Memory B cell (primary cell): ENCODE results near the gene CERK.

Source experiments
- ATAC-seq: fragments of 150-1000 bp; cut with Tn5 transposase; 2 replicates; pipeline ENCODE4 v1.10.0; 2021; ENCODE audit warnings: low read depth, mild to moderate bottlenecking, moderate library complexity
- DNase-seq, 2 donors: peaks; one replicate each; pipeline ENCODE4 v3.0.0; 2022; ENCODE audit warnings: low spot score in 2 of 2
- H3K27ac Mint-ChIP-seq: one replicate; pipeline ENCODE4 v1.8.0; 2022; ENCODE audit warnings: mild to moderate bottlenecking, moderate library complexity, mixed read lengths
- H3K27me3 Mint-ChIP-seq: one replicate; pipeline ENCODE4 v1.8.0; 2022; ENCODE audit warnings: mixed read lengths
- H3K36me3 Mint-ChIP-seq: one replicate; pipeline ENCODE4 v1.8.0; 2022; ENCODE audit warnings: mild to moderate bottlenecking, mixed read lengths
- H3K4me1 Mint-ChIP-seq: one replicate; pipeline ENCODE4 v1.8.0; 2022; ENCODE audit warnings: mixed read lengths
- H3K4me3 Mint-ChIP-seq: one replicate; pipeline ENCODE4 v1.8.0; 2022; ENCODE audit warnings: mild to moderate bottlenecking, moderate library complexity, mixed read lengths
- H3K9me3 Mint-ChIP-seq: one replicate; pipeline ENCODE4 v1.8.0; 2022; ENCODE audit warnings: mixed read lengths

CERK gene

GRCh38 chr22:46726066-46726985, 11.7 kb downstream of the CERK start:
- Mint-ChIP-seq H3K4me1 (peaks cover 7% of the 10 kb centered on the region), H3K4me3 (no peak overlapping the region), H3K27me3 (no peaks in the 10 kb centered on the region), H3K36me3 (peaks cover 8% of the 10 kb centered on the region), H3K27ac (no peak overlapping the region), H3K9me3 (no peaks in the 10 kb centered on the region)
- ATAC-seq = no peak
- no peak for DNase-seq

GRCh38 chr22:46725096-46725495, 13.0 kb downstream of the CERK start:
- ATAC-seq = no peak
- peaks cover 7% of the 10 kb centered on the region for H3K4me1 Mint-ChIP-seq
- peaks cover 7% of the 10 kb centered on the region for H3K36me3 Mint-ChIP-seq

GRCh38 chr22:46723882-46724281, 14.2 kb downstream of the CERK start:
- Mint-ChIP-seq H3K4me1 (peaks cover 7% of the 10 kb centered on the region), H3K4me3 (no peak overlapping the region), H3K9me3 (no peaks in the 10 kb centered on the region), H3K36me3 (peaks cover 13% of the 10 kb centered on the region), H3K27me3 (no peaks in the 10 kb centered on the region), H3K27ac (no peak overlapping the region)
- no peak for ATAC-seq
- DNase-seq = no peak

More at GRCh38 chr22:46725096-46725495, 13.0 kb downstream of the CERK start:
- Mint-ChIP-seq H3K27me3 (no peaks in the 10 kb centered on the region), H3K4me3 (no peak overlapping the region), H3K27ac (no peak overlapping the region), H3K9me3 (no peaks in the 10 kb centered on the region)
- no peak for DNase-seq

GRCh38 chr22:46721501-46722085, 16.5 kb downstream of the CERK start:
- Mint-ChIP-seq H3K27ac (no peak overlapping the region), H3K27me3 (no peaks in the 10 kb centered on the region), H3K9me3 (no peaks in the 10 kb centered on the region), H3K4me1 (no peaks in the 10 kb centered on the region), H3K36me3 (peaks cover 16% of the 10 kb centered on the region), H3K4me3 (no peak overlapping the region)
- no peak for ATAC-seq
- no peak for DNase-seq

- H3K27me3 Mint-ChIP-seq = no peaks in the 10 kb centered on the region
These were observed 18.1 kb downstream of the CERK start for GRCh38 chr22:46719921-46720320.

GRCh38 chr22:46714550-46714949, 23.5 kb downstream of the CERK start:
- no peaks in the 10 kb centered on the region for H3K4me1 Mint-ChIP-seq
- H3K4me3 Mint-ChIP-seq = no peak overlapping the region
- H3K36me3 Mint-ChIP-seq = peaks cover 25% of the 10 kb centered on the region
- DNase-seq = no peak
- no peak overlapping the region for H3K27ac Mint-ChIP-seq
- no peak for ATAC-seq
- H3K27me3 Mint-ChIP-seq = no peaks in the 10 kb centered on the region
- no peaks in the 10 kb centered on the region for H3K9me3 Mint-ChIP-seq

More at GRCh38 chr22:46719921-46720320, 18.1 kb downstream of the CERK start:
- H3K36me3 Mint-ChIP-seq = peaks cover 18% of the 10 kb centered on the region
- H3K4me3 Mint-ChIP-seq = no peak overlapping the region
- H3K27ac Mint-ChIP-seq = no peak overlapping the region
- DNase-seq (no peak), ATAC-seq (no peak)
- no peaks in the 10 kb centered on the region for H3K9me3 Mint-ChIP-seq
- no peaks in the 10 kb centered on the region for H3K4me1 Mint-ChIP-seq

GRCh38 chr22:46712288-46712687, 25.8 kb downstream of the CERK start:
- H3K27me3 Mint-ChIP-seq = no peaks in the 10 kb centered on the region
- DNase-seq = no peak
- no peak overlapping the region for H3K27ac Mint-ChIP-seq
- no peaks in the 10 kb centered on the region for H3K9me3 Mint-ChIP-seq
- no peaks in the 10 kb centered on the region for H3K4me1 Mint-ChIP-seq
- H3K4me3 Mint-ChIP-seq = no peak overlapping the region
- peaks cover 36% of the 10 kb centered on the region for H3K36me3 Mint-ChIP-seq
- ATAC-seq = no peak

- Mint-ChIP-seq H3K4me3 (no peak overlapping the region), H3K27me3 (no peaks in the 10 kb centered on the region), H3K4me1 (no peaks in the 10 kb centered on the region), H3K27ac (no peak overlapping the region), H3K9me3 (no peaks in the 10 kb centered on the region), H3K36me3 (peaks cover 49% of the 10 kb centered on the region)
- DNase-seq = no peak
- no peak for ATAC-seq
These were observed 27.2 kb downstream of the CERK start for GRCh38 chr22:46710806-46711205.

GRCh38 chr22:46708766-46709330, 29.2 kb downstream of the CERK start:
- H3K36me3 Mint-ChIP-seq = peaks cover 55% of the 10 kb centered on the region
- DNase-seq = no peak

GRCh38 chr22:46707827-46708570, 30.1 kb downstream of the CERK start:
- no peak overlapping the region for H3K27ac Mint-ChIP-seq
- no peaks in the 10 kb centered on the region for H3K27me3 Mint-ChIP-seq
- peaks cover 59% of the 10 kb centered on the region for H3K36me3 Mint-ChIP-seq
- ATAC-seq (no peak), DNase-seq (no peak)
- peaks cover 2% of the 10 kb centered on the region for H3K4me1 Mint-ChIP-seq
- H3K9me3 Mint-ChIP-seq = no peaks in the 10 kb centered on the region
- no peak overlapping the region for H3K4me3 Mint-ChIP-seq

More at GRCh38 chr22:46708766-46709330, 29.2 kb downstream of the CERK start:
- H3K4me1 Mint-ChIP-seq = peaks cover 2% of the 10 kb centered on the region
- no peak overlapping the region for H3K4me3 Mint-ChIP-seq
- H3K27me3 Mint-ChIP-seq = no peaks in the 10 kb centered on the region
- no peak overlapping the region for H3K27ac Mint-ChIP-seq
- no peak for ATAC-seq
- H3K9me3 Mint-ChIP-seq = no peaks in the 10 kb centered on the region

GRCh38 chr22:46707305-46707704, 30.7 kb downstream of the CERK start:
- Mint-ChIP-seq H3K27me3 (no peaks in the 10 kb centered on the region), H3K4me1 (peaks cover 2% of the 10 kb centered on the region), H3K9me3 (no peaks in the 10 kb centered on the region), H3K4me3 (no peak overlapping the region), H3K36me3 (peaks cover 57% of the 10 kb centered on the region), H3K27ac (no peak overlapping the region)
- ATAC-seq = no peak
- DNase-seq = no peak

- ATAC-seq (no peak), DNase-seq (no peak)
- Mint-ChIP-seq H3K36me3 (peaks cover 53% of the 10 kb centered on the region), H3K9me3 (no peaks in the 10 kb centered on the region), H3K27ac (no peak overlapping the region), H3K4me1 (peaks cover 2% of the 10 kb centered on the region), H3K4me3 (no peak overlapping the region), H3K27me3 (no peaks in the 10 kb centered on the region)
These were observed 32.0 kb downstream of the CERK start for GRCh38 chr22:46706060-46706459.

- Mint-ChIP-seq H3K4me1 (peaks cover 2% of the 10 kb centered on the region), H3K9me3 (no peaks in the 10 kb centered on the region), H3K4me3 (no peak overlapping the region), H3K36me3 (peaks cover 47% of the 10 kb centered on the region), H3K27ac (no peak overlapping the region), H3K27me3 (no peaks in the 10 kb centered on the region)
- ATAC-seq (no peak), DNase-seq (no peak)
These were observed 34.1 kb downstream of the CERK start for GRCh38 chr22:46703996-46704370.
